Measurements from ENCODE around the gene COL25A1.

Gene COL25A1

DNA sequence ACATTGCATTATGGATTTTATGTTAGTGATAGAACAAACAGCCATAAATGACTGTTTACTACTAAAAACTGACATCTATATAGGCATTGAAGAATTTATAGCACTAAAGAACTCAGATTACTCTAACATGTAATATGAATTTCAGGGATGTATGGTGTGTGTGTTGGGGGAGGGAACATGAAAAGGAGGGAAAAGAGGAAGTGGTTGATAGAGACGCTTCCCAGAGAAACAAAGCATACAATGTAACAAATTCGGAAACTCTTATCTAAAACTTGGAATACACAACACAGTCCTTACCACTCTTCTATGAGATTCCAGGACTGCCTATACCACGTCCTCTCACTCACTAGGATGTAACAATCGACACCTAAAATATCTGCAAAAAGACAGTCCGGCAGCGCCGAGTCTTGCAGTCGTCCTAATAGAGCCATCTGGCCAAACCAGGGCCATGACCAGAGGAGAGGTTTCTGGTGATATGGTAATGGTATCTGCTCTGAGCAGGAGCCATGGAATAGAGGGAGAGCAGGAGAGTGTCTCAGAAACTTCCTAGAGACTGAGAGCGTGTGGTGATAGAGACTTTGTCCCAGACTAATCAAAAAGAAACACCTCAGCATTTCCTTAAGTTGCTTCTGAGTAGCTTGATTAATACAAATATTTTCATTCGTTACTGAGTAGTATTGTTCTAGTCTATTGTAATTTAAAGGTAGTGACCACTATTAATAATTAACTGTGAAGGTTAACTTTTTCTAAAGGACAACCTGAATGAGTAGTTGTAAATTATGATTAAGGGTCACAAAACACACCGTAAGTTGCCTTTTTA lies 287.7 kb downstream of the COL25A1 start:
- TF ChIP-seq CTCF (IDR thresholded peaks at IDR 0.05; ENCODE audit: low read depth, low read length) = no peak

GRCh38 chr4:109012286-109012880 lies 290.1 kb downstream of the COL25A1 start:
- no peak overlapping the region for H3K27ac ChIP-seq
- H3K4me3 ChIP-seq (ENCODE audit: low read depth, low read length) = no peak overlapping the region
- TF ChIP-seq CTCF (IDR thresholded peaks at IDR 0.05; ENCODE audit: low read depth, low read length) = no peak
- H3K36me3 ChIP-seq = no peaks in the 10 kb centered on the region
- no peaks in the 10 kb centered on the region for H3K27me3 ChIP-seq (ENCODE audit: insufficient read depth, low read depth, severe bottlenecking)
- H3K9me3 ChIP-seq (ENCODE audit: severe bottlenecking) = peaks cover 13% of the 10 kb centered on the region
- DNase-seq = no peak

More for the DNA sequence above, 287.7 kb downstream of the COL25A1 start:
- H3K27ac ChIP-seq = no peak overlapping the region
- peaks cover 13% of the 10 kb centered on the region for H3K9me3 ChIP-seq (ENCODE audit: severe bottlenecking)
- H3K36me3 ChIP-seq = no peaks in the 10 kb centered on the region
- no peak overlapping the region for H3K4me3 ChIP-seq (ENCODE audit: low read depth, low read length)
- DNase-seq = no peak
- no peaks in the 10 kb centered on the region for H3K27me3 ChIP-seq (ENCODE audit: insufficient read depth, low read depth, severe bottlenecking)

GRCh38 chr4:109011241-109012026 lies 291.0 kb downstream of the COL25A1 start:
- Histone ChIP-seq H3K4me3 (ENCODE audit: low read depth, low read length) (no peak overlapping the region), H3K9me3 (ENCODE audit: severe bottlenecking) (peaks cover 6% of the 10 kb centered on the region), H3K27ac (peak overlapping the region; percentile 24), H3K36me3 (no peaks in the 10 kb centered on the region), H3K27me3 (ENCODE audit: insufficient read depth, low read depth, severe bottlenecking) (no peaks in the 10 kb centered on the region)
- no peak for TF ChIP-seq CTCF (IDR thresholded peaks at IDR 0.05; ENCODE audit: low read depth, low read length)
- DNase-seq = no peak

- Histone ChIP-seq H3K36me3 (no peaks in the 10 kb centered on the region), H3K9me3 (ENCODE audit: severe bottlenecking) (peaks cover 2% of the 10 kb centered on the region), H3K4me3 (ENCODE audit: low read depth, low read length) (no peak overlapping the region), H3K27ac (peak overlapping the region; percentile 24), H3K27me3 (ENCODE audit: insufficient read depth, low read depth, severe bottlenecking) (no peaks in the 10 kb centered on the region)
- no peak for TF ChIP-seq CTCF (IDR thresholded peaks at IDR 0.05; ENCODE audit: low read depth, low read length)
- DNase-seq = no peak
These were observed 291.9 kb downstream of the COL25A1 start for GRCh38 chr4:109010521-109010920.

- DNase-seq = peak; percentile 43
- TF ChIP-seq CTCF (IDR thresholded peaks at IDR 0.05; ENCODE audit: low read depth, low read length) = no peak
These were observed 292.5 kb downstream of the COL25A1 start for GRCh38 chr4:109009909-109010308.

More at GRCh38 chr4:109009909-109010308, 292.5 kb downstream of the COL25A1 start:
- Histone ChIP-seq H3K9me3 (ENCODE audit: severe bottlenecking) (peaks cover 2% of the 10 kb centered on the region), H3K36me3 (no peaks in the 10 kb centered on the region), H3K4me3 (ENCODE audit: low read depth, low read length) (no peak overlapping the region), H3K27me3 (ENCODE audit: insufficient read depth, low read depth, severe bottlenecking) (no peaks in the 10 kb centered on the region), H3K27ac (peak overlapping the region; percentile 24)

Measured in WERI-Rb-1 (cell line).